ENCODE data around the gene SCYGR6. TPM values are rescaled to one million over a fixed set of nuclear protein-coding genes. Genes with fewer than 3 reads are reported as not detected.

SCYGR6 gene
- total and polyA plus RNA-seq, 2 of the 8 experiments (the other 6 are each of a cell fraction or from before 2014, with no cell fraction given), result not detected

GRCh38 chr2:227677928-227678327, 46.6 kb downstream of the SCYGR6 start:
- Histone ChIP-seq H2BK120ac (replicated peaks; ENCODE audit: low read depth, low read length) (no peak overlapping the region), H3K27me3 (replicated peaks in 1 of 4; ENCODE audit: control insufficient read depth in 3 of 4, extremely low read depth in 1 of 4, insufficient read depth in 3 of 4, low read length in 3 of 4) (no peaks in the 10 kb centered on the region), H3K4me3 (ENCODE audit: extremely low read depth in 1 of 4, insufficient read depth in 2 of 4, low read depth in 3 of 4, low read length in 4 of 4) (no peak overlapping the region), H2BK12ac (ENCODE audit: low read depth, low read length) (no peak overlapping the region), H4K91ac (replicated peaks; ENCODE audit: insufficient read length, low read length) (no peak overlapping the region), H3K79me2 (ENCODE audit: control insufficient read depth in 1 of 2, insufficient read depth in 2 of 2, low read length in 2 of 2) (no peaks in the 10 kb centered on the region), H2AFZ (ENCODE audit: low read length) (no peak overlapping the region), H2BK5ac (ENCODE audit: low read depth, low read length) (no peak overlapping the region), H3K14ac (ENCODE audit: insufficient read length) (no peak overlapping the region), H3K56ac (replicated peaks; ENCODE audit: insufficient read length, low read depth, low read length) (no peak overlapping the region), H4K8ac (ENCODE audit: extremely low read depth, insufficient read depth, low read length) (no peak overlapping the region), H3K4me1 (replicated peaks in 1 of 4; ENCODE audit: control insufficient read depth in 3 of 4, insufficient read depth in 4 of 4, low read length in 3 of 4) (no peaks in the 10 kb centered on the region), H2BK15ac (ENCODE audit: low read length) (no peak overlapping the region), H3K9ac (replicated peaks in 1 of 4; ENCODE audit: extremely low read depth in 1 of 4, low read depth in 3 of 4, low read length in 3 of 4) (no peak overlapping the region), H4K5ac (ENCODE audit: insufficient read length, low read depth, low read length) (no peak overlapping the region), H3K4ac (replicated peaks; ENCODE audit: insufficient read length, low read depth, low read length) (no peak overlapping the region), H2BK20ac (ENCODE audit: low read length) (no peak overlapping the region), H3K36me3 (ENCODE audit: control insufficient read depth in 2 of 4, insufficient read depth in 4 of 4, low read length in 3 of 4) (no peaks in the 10 kb centered on the region), H3K9me3 (ENCODE audit: insufficient read depth in 2 of 2, low read depth in 1 of 2, low read length in 1 of 2) (no peaks in the 10 kb centered on the region), H3K79me1 (ENCODE audit: low read depth, low read length) (no peaks in the 10 kb centered on the region), H4K20me1 (replicated peaks in 1 of 2; ENCODE audit: control insufficient read depth in 1 of 2, insufficient read depth in 2 of 2, low read length in 2 of 2) (no peaks in the 10 kb centered on the region), H3K27ac (ENCODE audit: low read depth, low read length) (no peak overlapping the region), H3K4me2 (ENCODE audit: insufficient read depth in 1 of 2, low read depth in 2 of 2, low read length in 2 of 2) (no peak overlapping the region), H3K23ac (ENCODE audit: insufficient read length) (no peak overlapping the region), H3K18ac (ENCODE audit: extremely low read depth, low read length) (no peak overlapping the region), H2AK5ac (ENCODE audit: low read depth, low read length) (no peak overlapping the region), H3K23me2 (ENCODE audit: low read depth, low read length) (no peaks in the 10 kb centered on the region)
- ChIA-PET POLR2A (ENCODE audit: partially characterized antibody) (no interaction called here), CTCF (ENCODE audit: partially characterized antibody) (interaction anchor here (1.2 kb wide), 1 partner anchor 15 kb away, joined by 4 read pairs; no protein-coding TSS in a partner anchor)
- WGBS, 2 experiments (ENCODE audit: extremely low coverage in 1 of 2, insufficient coverage in 1 of 2, insufficient read length in 1 of 2, insufficient replicate concordance in 2 of 2, low coverage in 1 of 2, low lambda C conversion rate in 2 of 2, missing lambda C conversion rate in 1 of 2), result 95% methylated on average over 3 of the region's 3 CpGs; no CpG with 5 or more reads in 1 of the 2 experiments
- DNase-seq (ENCODE audit: low read depth in 1 of 2, low spot score in 2 of 2), result no peak
- FAIRE-seq, result no peak
- TF ChIP-seq TAF7 (optimal IDR thresholded peaks at IDR 0.05; ENCODE audit: borderline replicate concordance, low read depth, low read length), result no peak
- TF ChIP-seq TBP (IDR thresholded peaks at IDR 0.05; ENCODE audit: low read depth, low read length), result no peak
- no peak for TF ChIP-seq CHD1 (IDR thresholded peaks at IDR 0.05; ENCODE audit: low read depth, low read length)
- no peak for TF ChIP-seq NANOG (IDR thresholded peaks at IDR 0.05; ENCODE audit: insufficient read depth, low read depth, low read length, poor library complexity, severe bottlenecking)
- no peak for TF ChIP-seq CEBPB (IDR thresholded peaks at IDR 0.05; ENCODE audit: low read depth, low read length)
- no peak for TF ChIP-seq KDM4A (IDR thresholded peaks at IDR 0.05; ENCODE audit: low read depth, low read length, severe bottlenecking)
- TF ChIP-seq, protein P1, sequence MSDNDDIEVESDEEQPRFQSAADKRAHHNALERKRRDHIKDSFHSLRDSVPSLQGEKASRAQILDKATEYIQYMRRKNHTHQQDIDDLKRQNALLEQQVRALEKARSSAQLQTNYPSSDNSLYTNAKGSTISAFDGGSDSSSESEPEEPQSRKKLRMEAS (IDR thresholded peaks at IDR 0.05), result no peak
- TF ChIP-seq JUND (IDR thresholded peaks at IDR 0.05; ENCODE audit: low read length), result no peak
- TF ChIP-seq ZNF274 (IDR thresholded peaks at IDR 0.05; ENCODE audit: borderline replicate concordance, extremely low read depth, low read length), result no peak
- no peak for TF ChIP-seq POLR2A (IDR thresholded peaks at IDR 0.05; ENCODE audit: control extremely low read depth in 1 of 2, low read depth in 2 of 2, low read length in 2 of 2)
- no peak for TF ChIP-seq MAFK (IDR thresholded peaks at IDR 0.05; ENCODE audit: low read depth, low read length)
- TF ChIP-seq NRF1 (IDR thresholded peaks at IDR 0.05; ENCODE audit: low read depth, low read length), result no peak
- TF ChIP-seq, protein P2, sequence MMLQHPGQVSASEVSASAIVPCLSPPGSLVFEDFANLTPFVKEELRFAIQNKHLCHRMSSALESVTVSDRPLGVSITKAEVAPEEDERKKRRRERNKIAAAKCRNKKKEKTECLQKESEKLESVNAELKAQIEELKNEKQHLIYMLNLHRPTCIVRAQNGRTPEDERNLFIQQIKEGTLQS (IDR thresholded peaks at IDR 0.05; ENCODE audit: insufficient read depth, low read depth, low read length), result no peak
- no peak for TF ChIP-seq JUN (IDR thresholded peaks at IDR 0.05; ENCODE audit: low read depth, low read length)
- TF ChIP-seq TCF12 (IDR thresholded peaks at IDR 0.05; ENCODE audit: low read depth, low read length), result no peak

All from H1 (cell line).